ENCODE data around the gene OR7G3. TPM values are rescaled to one million over a fixed set of nuclear protein-coding genes. Genes with fewer than 3 reads are reported as not detected.

The OR7G3 gene
- total RNA-seq, 1 experiment from 2014 or later, result not detected

DNA sequence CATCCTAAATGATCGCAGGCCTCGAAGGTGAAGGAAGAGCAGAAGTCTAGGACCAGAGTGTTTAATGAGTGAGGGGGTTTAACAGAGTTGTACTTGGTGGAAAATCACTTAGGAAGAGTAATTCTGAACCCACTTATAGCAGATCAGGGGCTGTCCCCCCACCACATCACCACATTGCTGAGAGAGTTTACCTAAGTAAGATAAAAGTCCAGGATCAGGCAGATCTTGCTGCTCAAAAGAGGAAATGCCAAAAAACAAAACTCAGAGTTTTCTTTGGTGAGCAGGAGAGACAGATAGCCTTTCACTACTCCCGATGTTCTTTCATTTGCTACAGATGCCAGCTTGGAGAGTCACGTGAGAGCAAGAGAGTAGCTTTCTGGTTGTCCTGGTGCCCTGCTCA is 28.8 kb upstream of the OR7G3 start:
- Histone ChIP-seq H3K14ac (ENCODE audit: insufficient read depth, low read length) (no peak overlapping the region), H3K79me1 (ENCODE audit: insufficient read depth, low read depth, low read length, poor library complexity, severe bottlenecking) (peaks cover 18% of the 10 kb centered on the region), H2BK5ac (ENCODE audit: insufficient read length, low read length) (no peak overlapping the region), H3K79me2 (ENCODE audit: insufficient read depth, low read length) (peaks cover 45% of the 10 kb centered on the region; the same call in 1 of the 2 replicates), H3K4me2 (ENCODE audit: insufficient read depth, insufficient read length, low read length) (no peak overlapping the region), H2BK20ac (ENCODE audit: low read depth, low read length, poor library complexity, severe bottlenecking) (no peak overlapping the region), H3K23ac (ENCODE audit: insufficient read length, low read depth, low read length) (no peak overlapping the region), H3K23me2 (ENCODE audit: insufficient read length, low read depth, low read length, poor library complexity, severe bottlenecking) (no peaks in the 10 kb centered on the region), H3K9me3 (ENCODE audit: control insufficient read depth, low read depth, low read length) (peaks cover 33% of the 10 kb centered on the region), H4K8ac (replicated peaks; ENCODE audit: insufficient read length, low read depth, low read length) (no peak overlapping the region), H3K27me3 (ENCODE audit: insufficient read depth, low read length) (no peaks in the 10 kb centered on the region), H3K4ac (ENCODE audit: low read depth, low read length) (no peak overlapping the region), H3K18ac (ENCODE audit: insufficient read length, low read depth, low read length) (no peak overlapping the region), H2BK120ac (ENCODE audit: low read depth, low read length, poor library complexity, severe bottlenecking) (no peak overlapping the region), H2BK15ac (ENCODE audit: low read depth, low read length) (no peak overlapping the region), H3K4me1 (ENCODE audit: insufficient read depth, low read length) (no peaks in the 10 kb centered on the region), H2BK12ac (ENCODE audit: insufficient read length, low read depth, low read length) (no peak overlapping the region), H3K56ac (ENCODE audit: insufficient read length, low read depth, low read length) (no peak overlapping the region), H2AK5ac (ENCODE audit: insufficient read length, low read length) (no peak overlapping the region), H4K91ac (ENCODE audit: insufficient read length, low read depth, low read length) (no peak overlapping the region), H4K20me1 (ENCODE audit: control insufficient read depth, insufficient read depth, insufficient read length) (no peaks in the 10 kb centered on the region), H3K27ac (ENCODE audit: insufficient read length, low read depth, low read length) (no peak overlapping the region), H4K5ac (ENCODE audit: insufficient read length, low read depth, low read length) (no peak overlapping the region), H2AFZ (ENCODE audit: low read length) (no peak overlapping the region), H3K9ac (ENCODE audit: extremely low read depth, insufficient read length, low read length) (no peak overlapping the region), H3T11ph (ENCODE audit: low read length) (no peak overlapping the region)
- TF ChIP-seq, protein P1, sequence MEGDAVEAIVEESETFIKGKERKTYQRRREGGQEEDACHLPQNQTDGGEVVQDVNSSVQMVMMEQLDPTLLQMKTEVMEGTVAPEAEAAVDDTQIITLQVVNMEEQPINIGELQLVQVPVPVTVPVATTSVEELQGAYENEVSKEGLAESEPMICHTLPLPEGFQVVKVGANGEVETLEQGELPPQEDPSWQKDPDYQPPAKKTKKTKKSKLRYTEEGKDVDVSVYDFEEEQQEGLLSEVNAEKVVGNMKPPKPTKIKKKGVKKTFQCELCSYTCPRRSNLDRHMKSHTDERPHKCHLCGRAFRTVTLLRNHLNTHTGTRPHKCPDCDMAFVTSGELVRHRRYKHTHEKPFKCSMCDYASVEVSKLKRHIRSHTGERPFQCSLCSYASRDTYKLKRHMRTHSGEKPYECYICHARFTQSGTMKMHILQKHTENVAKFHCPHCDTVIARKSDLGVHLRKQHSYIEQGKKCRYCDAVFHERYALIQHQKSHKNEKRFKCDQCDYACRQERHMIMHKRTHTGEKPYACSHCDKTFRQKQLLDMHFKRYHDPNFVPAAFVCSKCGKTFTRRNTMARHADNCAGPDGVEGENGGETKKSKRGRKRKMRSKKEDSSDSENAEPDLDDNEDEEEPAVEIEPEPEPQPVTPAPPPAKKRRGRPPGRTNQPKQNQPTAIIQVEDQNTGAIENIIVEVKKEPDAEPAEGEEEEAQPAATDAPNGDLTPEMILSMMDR (conservative IDR thresholded peaks at IDR 0.05), result no peak
- H3K27me3 Mint-ChIP-seq (ENCODE audit: low read depth), result no peaks in the 10 kb centered on the region; the same call in none of the 2 replicates
- peak overlapping the region in 1 of 3 experiments; percentile 44; a peak in 3 of 7 replicates for H3K27ac Mint-ChIP-seq
- H3K4me3 Mint-ChIP-seq, result no peak overlapping the region
- peaks cover 57 to 88% of the 10 kb centered on the region in 2 experiments for H3K9me3 Mint-ChIP-seq
- DNase-seq, result no peak
- H3K4me1 Mint-ChIP-seq, result 0 out of 4 replicates have a peak, but pooled peaks cover 0 to 2% of the 10 kb centered on the region in 2 experiments
- WGBS (ENCODE audit: extremely low coverage, insufficient read length, low lambda C conversion rate), result no CpG with 5 or more reads among the region's 4 CpGs
- H3K36me3 Mint-ChIP-seq (ENCODE audit: insufficient read depth in 1 of 3, low read depth in 3 of 3), result peaks cover 97 to 100% (median 99%) of the 10 kb centered on the region in 3 experiments

Data from H9 (cell line).